ENCODE data around the gene SIPA1. TPM values are rescaled to one million over a fixed set of nuclear protein-coding genes. Genes with fewer than 3 reads are reported as not detected.
A peak's percentile ranks its signal among the peaks of the same experiment; 100 is the strongest.

SIPA1 gene
- total RNA-seq, 2 experiments from 2014 or later, result 201 to 205 TPM

DNA sequence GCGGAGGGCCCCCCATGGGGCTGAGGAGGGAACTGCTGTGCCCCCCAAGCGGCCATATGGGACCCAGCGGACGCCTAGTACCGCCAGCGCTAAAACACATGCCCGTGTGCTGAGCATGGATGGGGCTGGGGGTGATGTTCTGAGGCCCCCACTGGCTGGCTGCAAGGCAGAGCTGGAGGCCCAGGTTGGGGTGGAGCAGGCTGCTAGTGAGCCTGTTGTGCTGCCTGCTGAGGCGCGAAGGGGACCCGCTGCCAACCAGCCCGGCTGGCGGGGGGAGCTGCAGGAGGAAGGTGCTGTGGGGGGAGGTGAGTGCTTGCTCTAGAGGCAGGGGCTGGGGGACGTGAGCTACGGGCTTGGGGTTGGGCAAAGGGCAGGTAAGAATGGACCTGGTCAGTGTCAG, 19.1 kb upstream of the SIPA1 start:
- H3K9me3 Mint-ChIP-seq, result no peaks in the 10 kb centered on the region
- H3K4me1 Mint-ChIP-seq, result peaks cover 18% of the 10 kb centered on the region
- POLR2A ChIA-PET, result interaction anchor here (1.8 to 6.9 kb wide), 2 partner anchors 21 to 44 kb away, joined by 5 to 82 read pairs; partner anchors contain the start of genes RELA and SIPA1
- H3K27me3 Mint-ChIP-seq, result no peaks in the 10 kb centered on the region
- CTCF ChIA-PET, result no interaction called here
- no peak overlapping the region for H3K4me3 Mint-ChIP-seq
- peaks cover 40% of the 10 kb centered on the region for H3K36me3 Mint-ChIP-seq (ENCODE audit: low read depth)
- no peak overlapping the region for H3K27ac Mint-ChIP-seq
- no peak for DNase-seq

- Mint-ChIP-seq H3K4me3 (no peak overlapping the region), H3K4me1 (peaks cover 18% of the 10 kb centered on the region), H3K27me3 (no peaks in the 10 kb centered on the region), H3K36me3 (ENCODE audit: low read depth) (peaks cover 39% of the 10 kb centered on the region), H3K9me3 (no peaks in the 10 kb centered on the region), H3K27ac (no peak overlapping the region)
- no peak for DNase-seq
- POLR2A ChIA-PET, result interaction anchor here (1.8 kb wide), 1 partner anchor 43 kb away, joined by 5 read pairs; the partner anchor contains the start of gene RELA
- CTCF ChIA-PET, result interaction anchor here (1.2 kb wide), 1 partner anchor 31 kb away, joined by 3 read pairs; no protein-coding TSS in a partner anchor
These were observed 18.5 kb upstream of the SIPA1 start for GRCh38 chr11:65619281-65619928.

- H3K27ac Mint-ChIP-seq, result no peak overlapping the region
- no peak overlapping the region for H3K4me3 Mint-ChIP-seq
- H3K9me3 Mint-ChIP-seq, result no peaks in the 10 kb centered on the region
- peaks cover 40% of the 10 kb centered on the region for H3K36me3 Mint-ChIP-seq (ENCODE audit: low read depth)
- H3K4me1 Mint-ChIP-seq, result peaks cover 18% of the 10 kb centered on the region
- DNase-seq, result no peak
- CTCF ChIA-PET, result no interaction called here
- POLR2A ChIA-PET, result no interaction called here
- H3K27me3 Mint-ChIP-seq, result no peaks in the 10 kb centered on the region
These were observed 17.2 kb upstream of the SIPA1 start for GRCh38 chr11:65620666-65621065.

- no peaks in the 10 kb centered on the region for H3K27me3 Mint-ChIP-seq
- POLR2A ChIA-PET, result no interaction called here
- H3K4me3 Mint-ChIP-seq, result no peak overlapping the region
- peaks cover 19% of the 10 kb centered on the region for H3K4me1 Mint-ChIP-seq
- CTCF ChIA-PET, result no interaction called here
- H3K27ac Mint-ChIP-seq, result no peak overlapping the region
- no peaks in the 10 kb centered on the region for H3K9me3 Mint-ChIP-seq
- no peak for DNase-seq
- H3K36me3 Mint-ChIP-seq (ENCODE audit: low read depth), result peaks cover 45% of the 10 kb centered on the region
These were observed 16.4 kb upstream of the SIPA1 start for GRCh38 chr11:65621460-65621859.

- Mint-ChIP-seq H3K9me3 (no peaks in the 10 kb centered on the region), H3K36me3 (ENCODE audit: low read depth) (peaks cover 45% of the 10 kb centered on the region), H3K4me3 (no peak overlapping the region), H3K27ac (no peak overlapping the region), H3K4me1 (peaks cover 14% of the 10 kb centered on the region), H3K27me3 (no peaks in the 10 kb centered on the region)
- ChIA-PET POLR2A (no interaction called here), CTCF (no interaction called here)
- no peak for DNase-seq
These were observed 15.9 kb upstream of the SIPA1 start for GRCh38 chr11:65622011-65622410.

DNA sequence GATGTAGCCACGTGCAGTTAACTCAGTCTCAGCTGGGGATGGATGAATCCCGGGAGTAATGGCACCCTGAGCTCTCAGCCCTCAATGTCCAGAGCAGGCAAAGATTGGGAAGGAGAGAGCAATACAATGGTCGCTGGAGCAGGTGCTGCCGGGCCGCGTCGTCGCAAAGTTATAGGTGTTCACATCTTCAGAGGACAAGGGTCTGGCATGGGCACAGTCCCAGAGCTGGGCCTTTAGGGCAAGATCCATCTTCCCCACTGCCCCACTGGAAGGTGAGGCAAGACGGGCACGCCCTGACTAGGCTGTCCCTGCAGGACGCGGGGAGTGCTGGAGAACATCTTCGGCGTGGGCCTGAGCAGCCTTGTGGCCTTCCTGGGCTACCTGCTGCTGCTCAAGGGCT, 14.7 kb upstream of the SIPA1 start:
- CTCF ChIA-PET, result no interaction called here

GRCh38 chr11:65623852-65624616, 13.9 kb upstream of the SIPA1 start:
- Mint-ChIP-seq H3K4me3 (no peak overlapping the region), H3K36me3 (ENCODE audit: low read depth) (peaks cover 47% of the 10 kb centered on the region), H3K9me3 (no peaks in the 10 kb centered on the region), H3K27me3 (no peaks in the 10 kb centered on the region), H3K27ac (no peak overlapping the region), H3K4me1 (peaks cover 6% of the 10 kb centered on the region)
- ChIA-PET CTCF (no interaction called here), POLR2A (interaction anchor here (1.0 to 1.6 kb wide), 5 partner anchors 8 to 30 kb away, joined by 3 to 6 read pairs (median 3); no protein-coding TSS in a partner anchor)
- DNase-seq, result no peak

More for the DNA sequence above, 14.7 kb upstream of the SIPA1 start:
- Mint-ChIP-seq H3K4me3 (no peak overlapping the region), H3K27me3 (no peaks in the 10 kb centered on the region), H3K4me1 (peaks cover 6% of the 10 kb centered on the region), H3K36me3 (ENCODE audit: low read depth) (peaks cover 52% of the 10 kb centered on the region), H3K9me3 (no peaks in the 10 kb centered on the region), H3K27ac (peak overlapping the region; percentile 3)
- POLR2A ChIA-PET, result interaction anchor here (0.7 to 1.1 kb wide), 4 partner anchors 11 to 38 kb away, joined by 3 to 4 read pairs (median 3); no protein-coding TSS in a partner anchor
- no peak for DNase-seq

DNA sequence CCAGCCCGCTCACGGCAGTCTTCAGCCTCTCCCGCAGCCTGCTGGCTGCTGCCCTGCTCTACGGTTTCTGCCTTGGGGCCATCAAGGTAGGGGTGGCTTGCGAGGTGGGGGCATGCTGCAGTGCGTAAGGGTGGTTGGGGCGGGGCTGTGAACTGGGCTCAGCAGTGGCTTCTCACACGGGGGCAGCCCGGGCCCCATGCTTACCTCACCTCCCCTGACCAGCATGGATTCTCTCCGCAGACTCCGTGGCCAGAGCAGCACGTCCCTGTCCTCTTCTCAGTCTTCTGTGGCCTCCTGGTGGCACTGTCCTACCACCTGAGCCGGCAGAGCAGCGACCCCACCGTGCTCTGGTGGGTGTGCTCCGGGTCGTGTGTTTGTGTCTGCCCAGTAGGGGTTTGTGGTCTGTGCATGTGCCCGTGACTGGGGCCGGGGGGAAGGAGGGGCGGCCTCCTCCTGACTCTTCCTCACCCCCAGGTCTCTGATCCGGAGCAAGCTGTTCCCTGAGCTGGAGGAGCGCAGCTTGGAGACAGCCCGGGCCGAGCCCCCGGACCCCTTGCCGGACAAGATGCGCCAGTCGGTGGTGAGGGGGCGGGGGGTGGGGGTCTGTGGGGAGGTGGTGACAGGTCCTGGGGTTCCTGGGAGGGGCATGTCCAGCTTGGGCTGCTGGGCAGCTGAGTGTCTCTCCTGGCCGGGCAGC, 12.8 kb upstream of the SIPA1 start:
- Mint-ChIP-seq H3K4me1 (peaks cover 5% of the 10 kb centered on the region), H3K9me3 (no peaks in the 10 kb centered on the region), H3K4me3 (no peak overlapping the region), H3K27me3 (no peaks in the 10 kb centered on the region), H3K36me3 (ENCODE audit: low read depth) (peaks cover 45% of the 10 kb centered on the region), H3K27ac (no peak overlapping the region)
- no peak for DNase-seq
- ChIA-PET POLR2A (interaction anchor here (0.6 to 1.7 kb wide), 6 partner anchors 7 to 38 kb away, joined by 3 to 6 read pairs (median 4); partner anchors contain the start of genes RELA and SIPA1), CTCF (interaction anchor here (0.8 to 2.2 kb wide), 7 partner anchors 8 to 148 kb away, joined by 3 to 9 read pairs (median 5); partner anchors contain the start of genes RELA and SIPA1)

DNA sequence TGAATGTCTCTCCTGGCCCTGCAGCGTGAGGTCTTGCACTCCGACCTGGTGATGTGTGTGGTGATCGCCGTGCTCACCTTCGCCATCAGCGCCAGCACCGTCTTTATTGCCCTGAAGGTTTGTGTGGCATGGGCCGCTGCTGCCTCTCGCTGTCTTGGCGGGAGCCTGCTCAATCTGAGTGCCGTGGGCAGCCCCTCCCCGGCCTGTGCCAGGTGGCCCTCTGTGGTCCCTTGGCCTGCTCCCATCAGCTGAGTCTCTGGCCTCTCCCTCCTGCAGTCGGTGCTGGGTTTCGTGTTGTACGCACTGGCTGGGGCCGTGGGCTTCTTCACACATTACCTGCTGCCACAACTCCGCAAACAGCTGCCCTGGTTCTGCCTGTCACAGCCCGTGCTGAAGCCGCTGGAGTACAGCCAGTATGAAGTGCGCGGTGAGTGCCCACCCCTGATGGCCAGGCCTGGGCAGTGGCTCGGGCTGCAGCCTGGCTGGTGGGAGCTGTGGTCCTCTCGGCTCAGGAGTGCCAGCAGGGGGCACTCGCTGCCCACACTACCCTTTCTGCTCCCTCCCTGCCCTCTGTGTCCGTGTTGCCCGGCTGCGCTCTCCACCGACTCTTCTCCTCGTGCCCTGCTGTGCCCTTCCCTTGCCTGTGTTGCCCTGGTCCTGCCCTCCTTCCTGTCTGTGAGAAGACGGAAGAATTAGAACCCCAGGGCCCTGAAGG, 12.1 kb upstream of the SIPA1 start:
- peak; percentile 64 for DNase-seq
- Mint-ChIP-seq H3K4me1 (peaks cover 5% of the 10 kb centered on the region), H3K4me3 (no peak overlapping the region), H3K36me3 (ENCODE audit: low read depth) (peaks cover 49% of the 10 kb centered on the region), H3K9me3 (no peaks in the 10 kb centered on the region), H3K27ac (no peak overlapping the region), H3K27me3 (no peaks in the 10 kb centered on the region)
- ChIA-PET POLR2A (interaction anchor here (0.6 to 1.7 kb wide), 5 partner anchors 9 to 37 kb away, joined by 3 to 6 read pairs (median 4); partner anchors contain the start of genes RELA and SIPA1), CTCF (interaction anchor here (0.8 to 2.2 kb wide), 10 partner anchors 9 to 147 kb away, joined by 3 to 9 read pairs (median 4); partner anchors contain the start of genes RELA and SIPA1)

DNA sequence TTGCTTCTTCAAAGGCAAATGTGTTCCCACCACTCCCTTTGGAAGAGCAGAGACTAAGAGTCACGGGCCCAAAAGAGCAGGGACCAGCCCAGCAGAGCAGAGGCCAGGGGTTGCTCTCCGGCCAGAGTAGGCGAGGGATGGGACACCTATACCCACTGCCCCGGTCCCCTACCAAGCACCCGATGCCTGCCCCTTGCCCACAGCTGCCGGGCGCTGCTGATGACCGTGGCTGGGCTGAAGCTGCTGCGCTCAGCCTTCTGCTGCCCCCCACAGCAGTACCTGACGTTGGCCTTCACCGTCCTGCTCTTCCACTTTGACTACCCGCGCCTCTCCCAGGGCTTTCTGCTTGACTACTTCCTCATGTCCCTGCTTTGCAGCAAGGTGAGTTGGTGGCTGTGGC, 10.7 kb upstream of the SIPA1 start:
- H3K36me3 Mint-ChIP-seq (ENCODE audit: low read depth), result peaks cover 49% of the 10 kb centered on the region

DNA sequence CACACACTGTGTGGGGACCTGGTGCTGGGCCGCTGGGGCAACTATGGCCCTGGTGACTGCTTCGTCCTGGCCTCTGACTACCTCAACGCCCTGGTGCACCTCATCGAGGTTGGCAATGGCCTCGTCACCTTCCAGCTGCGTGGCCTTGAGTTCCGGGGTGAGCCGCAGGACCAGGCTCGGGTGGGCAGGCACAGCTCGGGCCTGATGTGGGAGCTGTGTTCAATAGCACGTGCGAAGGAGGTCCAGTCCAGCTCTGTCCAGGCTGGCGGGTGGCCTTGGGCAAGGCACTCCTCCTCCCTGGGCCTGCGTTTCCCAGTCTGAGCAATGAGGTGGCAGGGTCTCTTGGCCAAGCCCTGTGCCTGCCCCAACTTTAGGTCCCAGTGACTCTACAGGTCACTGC, 8.3 kb upstream of the SIPA1 start:
- peaks cover 40% of the 10 kb centered on the region for H3K36me3 Mint-ChIP-seq (ENCODE audit: low read depth)
- no peaks in the 10 kb centered on the region for H3K9me3 Mint-ChIP-seq
- H3K27me3 Mint-ChIP-seq, result no peaks in the 10 kb centered on the region
- DNase-seq, result no peak
- POLR2A ChIA-PET, result interaction anchor here (1.4 kb wide), 1 partner anchor 9 kb away, joined by 6 read pairs; the partner anchor contains the start of gene SIPA1
- no peak overlapping the region for H3K27ac Mint-ChIP-seq
- CTCF ChIA-PET, result no interaction called here
- peaks cover 18% of the 10 kb centered on the region for H3K4me1 Mint-ChIP-seq
- H3K4me3 Mint-ChIP-seq, result no peak overlapping the region

More for the DNA sequence above, 10.7 kb upstream of the SIPA1 start:
- DNase-seq, result no peak
- H3K4me1 Mint-ChIP-seq, result peaks cover 4% of the 10 kb centered on the region
- H3K27me3 Mint-ChIP-seq, result no peaks in the 10 kb centered on the region
- POLR2A ChIA-PET, result interaction anchor here (1.2 kb wide), 1 partner anchor 13 kb away, joined by 4 read pairs; no protein-coding TSS in a partner anchor
- no peak overlapping the region for H3K27ac Mint-ChIP-seq
- H3K9me3 Mint-ChIP-seq, result no peaks in the 10 kb centered on the region
- H3K4me3 Mint-ChIP-seq, result no peak overlapping the region
- CTCF ChIA-PET, result interaction anchor here (1.1 to 2.2 kb wide), 2 partner anchors 10 to 62 kb away, joined by 3 to 7 read pairs; no protein-coding TSS in a partner anchor

GRCh38 chr11:65630215-65630614, 7.7 kb upstream of the SIPA1 start:
- peaks cover 46% of the 10 kb centered on the region for H3K36me3 Mint-ChIP-seq (ENCODE audit: low read depth)
- CTCF ChIA-PET, result no interaction called here

More at GRCh38 chr11:65630215-65630614, 7.7 kb upstream of the SIPA1 start:
- DNase-seq, result no peak
- Mint-ChIP-seq H3K9me3 (no peaks in the 10 kb centered on the region), H3K4me3 (no peak overlapping the region), H3K4me1 (peaks cover 24% of the 10 kb centered on the region), H3K27me3 (no peaks in the 10 kb centered on the region), H3K27ac (no peak overlapping the region)
- POLR2A ChIA-PET, result interaction anchor here (1.2 kb wide), 1 partner anchor 15 kb away, joined by 5 read pairs; no protein-coding TSS in a partner anchor
